Chondrocyte (in vitro differentiated cells): Measurements from ENCODE around the gene ATP5F1B. TPM values are rescaled to one million over a fixed set of nuclear protein-coding genes. Genes with fewer than 3 reads are reported as not detected.
A peak's percentile ranks its signal among the peaks of the same experiment; 100 is the strongest.

Experiments used
- DNase-seq: peaks from one replicate; pipeline ENCODE4 v3.0.0; 2021; ENCODE audit warnings: mixed read lengths, low spot score
- H3K27ac Mint-ChIP-seq: one replicate; pipeline ENCODE4 v1.8.0; 2021; ENCODE audit warnings: mild to moderate bottlenecking, moderate library complexity, mixed read lengths; ENCODE audit not compliant: unreplicated experiment
- H3K27me3 Mint-ChIP-seq: 2 replicates; pipeline ENCODE4 v1.8.0; 2021; ENCODE audit warnings: low read depth, mixed read lengths
- H3K36me3 Mint-ChIP-seq: 2 replicates; pipeline ENCODE4 v1.8.0; 2021; ENCODE audit warnings: low read depth, mixed read lengths
- H3K4me1 Mint-ChIP-seq: 2 replicates; pipeline ENCODE4 v1.8.0; 2021; ENCODE audit warnings: low read depth, mild to moderate bottlenecking, mixed read lengths
- H3K4me3 Mint-ChIP-seq: one replicate; pipeline ENCODE4 v1.8.0; 2021; ENCODE audit warnings: mild to moderate bottlenecking, moderate library complexity, mixed read lengths; ENCODE audit not compliant: unreplicated experiment
- H3K9me3 Mint-ChIP-seq: 2 replicates; pipeline ENCODE4 v1.8.0; 2021; ENCODE audit warnings: low read depth, mixed read lengths
- total RNA-seq: library from RNA; stranded (reverse); gene quantifications from 3 replicates; pipeline ENCODE4 v1.2.1, GENCODE V29; 2021
- TF ChIP-seq, protein P1 (sequence below): fragments of 200-600 bp; sonication (generic); IDR thresholded peaks from 2 replicates; pipeline ENCODE4 v1.5.0; 2021; ENCODE audit warnings: antibody characterized with exemption, mild to moderate bottlenecking, moderate library complexity

Gene ATP5F1B
- total RNA-seq, 1 donor from 2014 or later, result 380 TPM

DNA sequence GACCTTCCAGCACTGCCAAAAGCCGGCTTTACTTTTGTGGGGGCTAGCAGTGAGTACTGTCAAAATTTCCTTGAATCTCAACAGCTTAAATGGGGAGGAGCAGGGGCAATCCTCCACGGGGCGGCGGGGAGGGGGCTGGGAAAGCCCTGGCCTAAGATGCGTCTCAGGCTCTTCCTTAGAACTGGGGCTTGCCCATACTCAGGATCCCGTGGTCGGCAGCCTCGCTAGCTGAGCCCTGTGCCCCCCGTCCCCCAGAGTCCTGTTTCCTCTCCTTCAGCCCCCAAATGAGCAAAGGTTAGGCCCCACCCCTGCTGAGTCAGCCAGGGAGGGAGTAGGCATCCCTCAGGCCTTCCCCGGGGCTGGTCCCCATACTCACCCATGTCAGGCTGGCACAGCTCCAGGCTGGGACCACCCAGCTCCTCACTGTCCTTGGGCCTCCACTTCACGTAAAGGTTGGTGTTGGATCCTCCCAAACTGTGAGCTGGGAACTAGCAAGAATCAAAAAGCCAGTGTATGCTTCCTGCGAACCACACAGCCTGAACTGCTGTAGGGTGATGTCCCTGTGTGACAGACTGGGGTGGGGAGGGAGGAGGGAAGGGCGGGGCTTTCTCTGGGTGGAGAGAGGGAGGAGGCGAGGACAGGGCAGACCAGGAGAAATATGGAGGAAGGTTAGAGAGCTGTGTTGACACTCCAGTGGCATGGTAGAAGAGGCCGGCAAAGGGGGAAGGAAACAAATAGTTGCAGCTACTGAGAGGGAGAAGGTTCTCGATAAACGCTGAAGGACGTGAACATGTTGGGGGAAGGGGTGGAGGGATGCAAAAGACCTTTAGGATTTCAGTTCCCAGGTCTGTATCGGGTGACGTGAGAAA lies 9.7 kb downstream of the ATP5F1B start:
- no peaks in the 10 kb centered on the region for H3K27me3 Mint-ChIP-seq

DNA sequence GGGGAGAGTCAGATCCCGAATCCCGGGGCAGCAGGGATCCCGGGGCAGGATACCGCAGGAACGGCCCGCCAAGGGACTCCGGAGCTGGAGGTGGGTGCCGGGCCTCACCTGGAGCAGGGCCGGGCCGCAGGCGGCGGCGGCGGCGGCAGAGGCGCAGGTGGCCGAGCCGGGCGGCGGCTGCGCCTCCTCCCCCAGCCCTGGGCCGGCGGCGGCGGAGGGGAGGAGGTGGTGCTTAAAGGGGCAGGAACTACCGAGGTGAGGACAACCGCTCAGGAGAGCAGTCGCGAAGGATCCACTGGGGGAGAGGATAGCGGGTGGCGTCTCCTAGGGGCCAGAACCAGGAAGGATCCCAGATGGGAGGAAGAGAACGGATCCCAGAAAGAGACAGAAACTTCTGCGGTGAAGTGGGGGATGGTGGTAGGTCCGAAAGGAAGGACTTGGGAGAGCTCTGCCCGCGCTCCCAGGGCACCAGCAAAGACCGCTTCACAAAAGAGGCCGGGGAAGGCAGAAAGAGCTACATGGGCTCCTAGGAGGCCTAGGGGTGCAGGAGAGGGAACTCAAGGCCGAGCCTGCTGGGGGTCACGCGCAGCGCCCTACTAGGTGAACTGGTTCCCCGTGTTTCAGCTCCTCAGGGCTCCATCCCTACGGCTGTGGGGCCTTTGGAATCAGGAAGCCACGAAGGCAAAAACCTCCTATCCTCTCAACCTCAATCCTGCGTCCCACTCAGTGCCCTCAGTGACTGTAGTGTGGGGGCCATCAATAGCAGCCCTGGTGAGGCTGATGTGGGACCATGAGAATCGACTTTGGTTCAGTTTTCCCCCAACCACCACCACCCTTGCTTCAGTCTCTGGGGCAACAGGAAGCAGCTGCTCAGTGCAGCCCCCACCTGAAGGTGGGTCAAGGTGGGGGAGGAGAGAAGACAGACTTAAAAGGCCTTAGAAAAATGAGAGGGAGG lies 10.7 kb downstream of the ATP5F1B start:
- TF ChIP-seq, protein P1, sequence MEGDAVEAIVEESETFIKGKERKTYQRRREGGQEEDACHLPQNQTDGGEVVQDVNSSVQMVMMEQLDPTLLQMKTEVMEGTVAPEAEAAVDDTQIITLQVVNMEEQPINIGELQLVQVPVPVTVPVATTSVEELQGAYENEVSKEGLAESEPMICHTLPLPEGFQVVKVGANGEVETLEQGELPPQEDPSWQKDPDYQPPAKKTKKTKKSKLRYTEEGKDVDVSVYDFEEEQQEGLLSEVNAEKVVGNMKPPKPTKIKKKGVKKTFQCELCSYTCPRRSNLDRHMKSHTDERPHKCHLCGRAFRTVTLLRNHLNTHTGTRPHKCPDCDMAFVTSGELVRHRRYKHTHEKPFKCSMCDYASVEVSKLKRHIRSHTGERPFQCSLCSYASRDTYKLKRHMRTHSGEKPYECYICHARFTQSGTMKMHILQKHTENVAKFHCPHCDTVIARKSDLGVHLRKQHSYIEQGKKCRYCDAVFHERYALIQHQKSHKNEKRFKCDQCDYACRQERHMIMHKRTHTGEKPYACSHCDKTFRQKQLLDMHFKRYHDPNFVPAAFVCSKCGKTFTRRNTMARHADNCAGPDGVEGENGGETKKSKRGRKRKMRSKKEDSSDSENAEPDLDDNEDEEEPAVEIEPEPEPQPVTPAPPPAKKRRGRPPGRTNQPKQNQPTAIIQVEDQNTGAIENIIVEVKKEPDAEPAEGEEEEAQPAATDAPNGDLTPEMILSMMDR, result peak; percentile 73
- H3K4me1 Mint-ChIP-seq, result peaks cover 59% of the 10 kb centered on the region
- H3K9me3 Mint-ChIP-seq, result no peaks in the 10 kb centered on the region
- DNase-seq, result no peak
- no peaks in the 10 kb centered on the region for H3K27me3 Mint-ChIP-seq
- peaks cover 17% of the 10 kb centered on the region for H3K36me3 Mint-ChIP-seq
- peak overlapping the region; percentile 94 for H3K4me3 Mint-ChIP-seq
- H3K27ac Mint-ChIP-seq, result peak overlapping the region; percentile 100

More for the DNA sequence above, 9.7 kb downstream of the ATP5F1B start:
- Mint-ChIP-seq H3K4me1 (peaks cover 50% of the 10 kb centered on the region), H3K36me3 (peaks cover 20% of the 10 kb centered on the region), H3K27ac (peak overlapping the region; percentile 100), H3K4me3 (peak overlapping the region; percentile 94), H3K9me3 (no peaks in the 10 kb centered on the region)
- TF ChIP-seq, protein P1, result no peak
- DNase-seq, result no peak

DNA sequence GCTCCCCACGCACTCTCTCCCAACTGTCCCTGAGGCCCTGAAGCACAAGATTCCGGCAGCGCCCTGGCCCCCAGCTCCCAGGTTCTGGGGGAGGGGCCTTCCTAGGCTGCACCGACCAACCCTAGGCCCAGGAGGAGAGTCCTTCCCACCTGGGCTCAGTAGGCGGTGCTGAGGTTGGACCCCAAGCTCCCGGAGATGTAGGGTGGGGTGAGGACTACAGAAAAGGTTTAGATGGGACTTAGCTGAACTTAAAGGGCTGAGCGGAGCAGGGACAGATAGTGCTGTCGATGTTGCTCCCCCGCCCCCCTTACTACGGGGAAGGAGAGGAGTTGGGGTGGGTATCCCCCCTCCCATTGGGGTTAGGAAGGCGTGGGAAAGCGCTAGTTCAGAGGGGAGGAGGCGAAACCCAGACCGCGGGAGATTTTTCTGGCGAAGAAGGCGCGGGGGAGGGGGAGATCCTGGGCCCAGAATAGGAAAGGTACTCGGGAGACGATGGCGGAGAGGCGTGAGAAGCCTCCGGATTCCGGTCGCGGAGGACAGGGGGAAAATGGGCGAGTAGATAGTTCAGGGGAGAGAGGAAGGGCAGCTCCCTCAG lies 11.4 kb downstream of the ATP5F1B start:
- Mint-ChIP-seq H3K4me1 (peaks cover 59% of the 10 kb centered on the region), H3K9me3 (no peaks in the 10 kb centered on the region), H3K27ac (peak overlapping the region; percentile 91), H3K36me3 (peaks cover 12% of the 10 kb centered on the region), H3K4me3 (peak overlapping the region; percentile 94), H3K27me3 (no peaks in the 10 kb centered on the region)
- TF ChIP-seq, protein P1, result no peak
- DNase-seq, result no peak

DNA sequence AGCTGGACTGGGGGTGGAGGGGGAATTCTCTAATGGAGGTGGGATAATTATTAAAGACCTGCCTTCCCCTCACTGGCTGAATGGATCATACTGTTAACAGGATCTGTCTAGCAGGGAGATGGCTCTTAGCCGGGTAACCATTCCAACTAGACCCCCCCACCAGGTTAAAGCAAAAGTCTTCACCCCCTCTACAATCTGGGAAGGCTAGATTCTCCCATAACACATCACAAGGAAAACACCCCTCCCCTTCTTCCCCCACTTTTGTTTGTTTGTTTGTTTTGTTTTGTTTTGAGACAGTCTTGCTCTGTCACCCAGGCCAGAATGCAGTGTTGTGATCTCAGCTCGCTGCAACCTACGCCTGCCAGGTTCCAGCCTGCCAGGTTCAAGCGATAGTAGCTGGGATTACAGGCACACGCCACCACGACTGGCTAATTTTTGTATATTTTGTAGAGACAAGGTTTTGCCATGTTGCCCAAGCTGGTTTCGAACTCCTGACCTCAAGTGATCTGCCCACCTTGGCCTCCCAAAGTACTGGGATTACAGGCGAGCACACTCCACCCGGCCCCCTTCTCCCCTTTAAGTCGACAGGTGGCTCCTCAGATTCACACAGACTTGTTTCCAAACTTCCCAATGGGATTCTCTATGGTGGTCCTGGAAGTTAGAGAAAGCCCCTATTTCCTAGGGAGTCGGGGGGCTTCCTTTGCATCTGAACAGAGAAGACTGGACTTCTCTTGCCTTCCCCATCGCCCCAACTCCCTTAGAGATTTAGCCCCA lies 12.1 kb downstream of the ATP5F1B start:
- Mint-ChIP-seq H3K4me3 (peak overlapping the region; percentile 94), H3K9me3 (no peaks in the 10 kb centered on the region), H3K4me1 (peaks cover 66% of the 10 kb centered on the region)

More for the DNA sequence above, 12.1 kb downstream of the ATP5F1B start:
- Mint-ChIP-seq H3K27me3 (no peaks in the 10 kb centered on the region), H3K36me3 (peaks cover 8% of the 10 kb centered on the region), H3K27ac (peak overlapping the region; percentile 91)
- TF ChIP-seq, protein P1, result no peak
- DNase-seq, result no peak
